SK-N-SH (cell line): Measurements from ENCODE around the gene TMEM143. TPM values are rescaled to one million over a fixed set of nuclear protein-coding genes. Genes with fewer than 3 reads are reported as not detected.

ENCODE experiments used
- CTCF ChIA-PET: fragments of 300-600, 350-600 bp; formaldehyde crosslinking; extraction: SDS; loops from one replicate; lab custom pipeline; 2021; lab: Yijun Ruan, JAX
- POLR2A ChIA-PET: fragments of 350-600 bp; sonication (Branson Sonifier 250); formaldehyde crosslinking; extraction: SDS; loops from one replicate; lab custom pipeline; 2020; ENCODE audit warnings: antibody characterized with exemption, inconsistent platforms; lab: Yijun Ruan, JAX
- DNase-seq: peaks from one replicate; pipeline ENCODE4 v3.0.0; 2012
- H2AFZ ChIP-seq: fragments of 200-600 bp; sonication (generic); 2 replicates; pipeline ENCODE4 v1.8.1; 2016; ENCODE audit warnings: antibody characterized with exemption, mild to moderate bottlenecking, low read depth
- H3F3A ChIP-seq: fragments of 200-600 bp; sonication (generic); replicated peaks from 2 replicates; pipeline ENCODE3; 2016; ENCODE audit warnings: antibody characterized with exemption, mild to moderate bottlenecking; ENCODE audit not compliant: insufficient read depth
- H3K27ac ChIP-seq, 2 experiments: fragments of 200-500 bp in 1 of 2; fragments of 200-600 bp in 1 of 2; sonication (Bioruptor generic) in 1 of 2; sonication (generic), shearing (Covaris generic) in 1 of 2; 2 replicates each; pipeline versions ENCODE4 v1.5.1 to v1.6.1; 2014 to 2016; ENCODE audit warnings: low read depth in 2 of 2, inconsistent platforms in 1 of 2, low read length in 1 of 2, mild to moderate bottlenecking in 1 of 2, mixed read lengths in 1 of 2
- H3K27me3 ChIP-seq: fragments of 200-600 bp; sonication (generic), shearing (Covaris generic); 2 replicates; pipeline ENCODE4 v1.6.1; 2016; ENCODE audit warnings: mixed run types; ENCODE audit not compliant: insufficient read depth
- H3K36me3 ChIP-seq, 2 experiments: fragments of 200-500 bp in 1 of 2; fragments of 200-600 bp in 1 of 2; sonication (Bioruptor generic) in 1 of 2; sonication (generic) in 1 of 2; replicated peaks in 1 of 2; 2 replicates each; pipeline versions ENCODE3 to v1.5.1; 2014 to 2016; ENCODE audit warnings: low read length in 1 of 2, mild to moderate bottlenecking in 1 of 2; ENCODE audit not compliant: insufficient read depth in 2 of 2, control insufficient read depth in 1 of 2
- H3K4me1 ChIP-seq, 2 experiments: fragments of 200-500 bp in 1 of 2; fragments of 200-600 bp in 1 of 2; sonication (Bioruptor generic) in 1 of 2; sonication (generic), shearing (Covaris generic) in 1 of 2; 2 replicates each; pipeline versions ENCODE4 v1.5.1 to v1.6.1; 2014 to 2016; ENCODE audit warnings: low read depth in 1 of 2, low read length in 1 of 2, mixed run types in 1 of 2; ENCODE audit not compliant: insufficient read depth in 2 of 2, control insufficient read depth in 1 of 2
- H3K4me2 ChIP-seq: fragments of 200-600 bp; sonication (generic), shearing (Covaris generic); 2 replicates; pipeline ENCODE4 v1.6.1; 2017; ENCODE audit warnings: mixed run types
- H3K4me3 ChIP-seq, 2 experiments: fragments of 200-500 bp in 1 of 2; fragments of 200-600 bp in 1 of 2; sonication (Bioruptor generic) in 1 of 2; sonication (generic), shearing (Covaris generic) in 1 of 2; 2 replicates each; pipeline versions ENCODE4 v1.5.1 to v1.8.1; 2014 to 2016; ENCODE audit warnings: low read depth in 2 of 2, inconsistent platforms in 1 of 2, low read length in 1 of 2, mild to moderate bottlenecking in 1 of 2, mixed read lengths in 1 of 2, moderate library complexity in 1 of 2
- H3K79me2 ChIP-seq: fragments of 200-600 bp; sonication (generic); 2 replicates; pipeline ENCODE4 v1.8.1; 2017; ENCODE audit warnings: mild to moderate bottlenecking; ENCODE audit not compliant: insufficient read depth
- H3K9ac ChIP-seq: fragments of 200-600 bp; sonication (generic); 2 replicates; pipeline ENCODE4 v1.6.1; 2017; ENCODE audit warnings: mixed run types
- H3K9me2 ChIP-seq: fragments of 200-600 bp; sonication (generic); 2 replicates; pipeline ENCODE4 v1.6.1; 2017; ENCODE audit warnings: mixed run types
- H3K9me3 ChIP-seq: fragments of 200-600 bp; sonication (generic); 2 replicates; pipeline ENCODE4 v1.6.1; 2017; ENCODE audit warnings: mixed run types, mild to moderate bottlenecking, moderate library complexity
- H4K20me1 ChIP-seq: fragments of 200-600 bp; sonication (generic); 2 replicates; pipeline ENCODE4 v1.6.1; 2017; ENCODE audit warnings: mild to moderate bottlenecking, mixed run types; ENCODE audit not compliant: insufficient read depth
- CHD2 ChIP-seq: fragments of 150-350 bp; IDR thresholded peaks from 2 replicates; pipeline ENCODE4 v1.6.1; 2018; ENCODE audit warnings: low read length; ENCODE audit not compliant: partially characterized antibody
- ELF1 ChIP-seq: IDR thresholded peaks from 2 replicates; pipeline ENCODE4 v1.4.0; 2012
- EZH2phosphoT487 ChIP-seq: fragments of 200-600 bp; sonication (generic); IDR thresholded peaks from 2 replicates; pipeline ENCODE4 v1.6.1; 2017; ENCODE audit warnings: low read depth, mixed run types, mild to moderate bottlenecking, antibody characterized with exemption, moderate library complexity, borderline replicate concordance
- FOSL2 ChIP-seq: IDR thresholded peaks from 2 replicates; pipeline ENCODE4 v1.4.0; 2012; ENCODE audit warnings: low read depth, mild to moderate bottlenecking, moderate library complexity, borderline replicate concordance
- FOXM1 ChIP-seq: IDR thresholded peaks from 2 replicates; pipeline ENCODE4 v1.4.0; 2012; ENCODE audit warnings: low read depth, mild to moderate bottlenecking
- JUND ChIP-seq: IDR thresholded peaks from 2 replicates; pipeline ENCODE4 v1.4.0; 2012
- MEF2A ChIP-seq: IDR thresholded peaks from 2 replicates; pipeline ENCODE4 v1.4.0; 2012; ENCODE audit warnings: low read depth, borderline replicate concordance
- MXI1 ChIP-seq: IDR thresholded peaks from 2 replicates; pipeline ENCODE4 v1.6.1; 2012; ENCODE audit warnings: mild to moderate bottlenecking, low read depth, low read length, improper control_type of control experiment
- NFIC ChIP-seq: IDR thresholded peaks from 2 replicates; pipeline ENCODE4 v1.4.0; 2012; ENCODE audit warnings: borderline replicate concordance
- NRF1 ChIP-seq: IDR thresholded peaks from 2 replicates; pipeline ENCODE4 v1.6.1; 2012; ENCODE audit warnings: low read depth, mild to moderate bottlenecking, low read length
- RAD21 ChIP-seq: IDR thresholded peaks from 2 replicates; pipeline ENCODE4 v1.6.1; 2012; ENCODE audit warnings: mild to moderate bottlenecking, low read length
- RCOR1 ChIP-seq: fragments of 150-350 bp; IDR thresholded peaks from 2 replicates; pipeline ENCODE4 v1.6.1; 2017; ENCODE audit warnings: antibody characterized with exemption, low read length
- SMC3 ChIP-seq: IDR thresholded peaks from 2 replicates; pipeline ENCODE4 v1.6.1; 2012; ENCODE audit warnings: low read depth, low read length, improper control_type of control experiment
- YY1 ChIP-seq: IDR thresholded peaks from 2 replicates; pipeline ENCODE4 v1.4.0; 2012; ENCODE audit warnings: low read depth, mild to moderate bottlenecking
- WGBS: methylation state at CpG from one replicate; pipeline ENCODE4 v1.1.6; 2017; ENCODE audit warnings: low lambda C conversion rate; 5-methylcytosine and 5-hydroxymethylcytosine counted together
- polyA plus RNA-seq, 3 experiments: library from polyadenylated mRNA; depleted of rRNA; stranded (reverse); fragments of >200 nt; gene quantifications; 2 replicates each; pipeline ENCODE4 v1.2.3, GENCODE V29; 2012
- TF ChIP-seq, protein P1 (sequence below): IDR thresholded peaks from 2 replicates; pipeline ENCODE4 v1.4.0; 2012; ENCODE audit warnings: low read depth, borderline replicate concordance
- TF ChIP-seq, protein P2 (sequence below): fragments of 200-600 bp; sonication (generic); IDR thresholded peaks from 2 replicates; pipeline ENCODE4 v1.6.1; 2017; ENCODE audit warnings: antibody characterized with exemption, mild to moderate bottlenecking, moderate library complexity
- TF ChIP-seq, protein P3 (sequence below): IDR thresholded peaks from 2 replicates; pipeline ENCODE4 v1.6.1; 2012; ENCODE audit warnings: mild to moderate bottlenecking, low read depth, low read length, moderate library complexity

TMEM143 gene
- polyA plus RNA-seq, 1 of the 3 experiments (the other 2 are of a cell fraction) = 21.9 TPM

DNA sequence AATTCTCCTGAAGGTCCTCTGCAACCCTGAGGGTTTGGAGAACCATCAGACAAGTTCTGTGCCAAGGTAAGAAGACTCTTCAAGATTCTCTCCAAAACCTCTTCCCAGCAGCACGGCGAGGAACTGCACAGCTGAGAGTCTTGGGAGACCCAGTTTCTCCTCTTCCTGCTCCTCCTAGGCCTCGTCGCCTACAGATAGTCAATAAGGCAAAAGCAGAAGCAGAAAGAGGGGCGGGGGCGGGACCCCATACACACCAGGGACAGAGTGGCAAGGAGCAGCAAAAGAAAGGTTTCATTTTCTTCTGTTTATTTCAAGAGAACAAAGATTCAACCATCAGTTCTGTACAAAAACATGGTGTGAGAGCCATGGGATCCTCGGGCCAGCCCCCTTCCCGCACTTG lies 18.5 kb upstream of the TMEM143 start:
- no peak overlapping the region for H2AFZ ChIP-seq
- peaks cover 30 to 49% of the 10 kb centered on the region in 2 experiments for H3K36me3 ChIP-seq
- no peak overlapping the region for H3K4me3 ChIP-seq
- no peaks in the 10 kb centered on the region for H4K20me1 ChIP-seq
- no peaks in the 10 kb centered on the region for H3K27me3 ChIP-seq
- DNase-seq = no peak
- H3K79me2 ChIP-seq = peaks cover 16% of the 10 kb centered on the region; the same call in 1 of the 2 replicates
- no peaks in the 10 kb centered on the region for H3K9me3 ChIP-seq
- H3K4me2 ChIP-seq = no peak overlapping the region
- no peaks in the 10 kb centered on the region for H3K4me1 ChIP-seq
- H3K9ac ChIP-seq = no peak overlapping the region
- TF ChIP-seq RAD21 (no peak), RCOR1 (no peak), YY1 (no peak), JUND (no peak), MXI1 (no peak), ELF1 (no peak), FOXM1 (no peak), FOSL2 (no peak), EZH2phosphoT487 (no peak), SMC3 (no peak), CHD2 (no peak), MEF2A (no peak), NFIC (no peak), NRF1 (no peak)
- TF ChIP-seq, protein P1, sequence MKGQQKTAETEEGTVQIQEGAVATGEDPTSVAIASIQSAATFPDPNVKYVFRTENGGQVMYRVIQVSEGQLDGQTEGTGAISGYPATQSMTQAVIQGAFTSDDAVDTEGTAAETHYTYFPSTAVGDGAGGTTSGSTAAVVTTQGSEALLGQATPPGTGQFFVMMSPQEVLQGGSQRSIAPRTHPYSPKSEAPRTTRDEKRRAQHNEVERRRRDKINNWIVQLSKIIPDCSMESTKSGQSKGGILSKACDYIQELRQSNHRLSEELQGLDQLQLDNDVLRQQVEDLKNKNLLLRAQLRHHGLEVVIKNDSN = no peak
- TF ChIP-seq, protein P2, sequence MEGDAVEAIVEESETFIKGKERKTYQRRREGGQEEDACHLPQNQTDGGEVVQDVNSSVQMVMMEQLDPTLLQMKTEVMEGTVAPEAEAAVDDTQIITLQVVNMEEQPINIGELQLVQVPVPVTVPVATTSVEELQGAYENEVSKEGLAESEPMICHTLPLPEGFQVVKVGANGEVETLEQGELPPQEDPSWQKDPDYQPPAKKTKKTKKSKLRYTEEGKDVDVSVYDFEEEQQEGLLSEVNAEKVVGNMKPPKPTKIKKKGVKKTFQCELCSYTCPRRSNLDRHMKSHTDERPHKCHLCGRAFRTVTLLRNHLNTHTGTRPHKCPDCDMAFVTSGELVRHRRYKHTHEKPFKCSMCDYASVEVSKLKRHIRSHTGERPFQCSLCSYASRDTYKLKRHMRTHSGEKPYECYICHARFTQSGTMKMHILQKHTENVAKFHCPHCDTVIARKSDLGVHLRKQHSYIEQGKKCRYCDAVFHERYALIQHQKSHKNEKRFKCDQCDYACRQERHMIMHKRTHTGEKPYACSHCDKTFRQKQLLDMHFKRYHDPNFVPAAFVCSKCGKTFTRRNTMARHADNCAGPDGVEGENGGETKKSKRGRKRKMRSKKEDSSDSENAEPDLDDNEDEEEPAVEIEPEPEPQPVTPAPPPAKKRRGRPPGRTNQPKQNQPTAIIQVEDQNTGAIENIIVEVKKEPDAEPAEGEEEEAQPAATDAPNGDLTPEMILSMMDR = no peak
- TF ChIP-seq, protein P3, sequence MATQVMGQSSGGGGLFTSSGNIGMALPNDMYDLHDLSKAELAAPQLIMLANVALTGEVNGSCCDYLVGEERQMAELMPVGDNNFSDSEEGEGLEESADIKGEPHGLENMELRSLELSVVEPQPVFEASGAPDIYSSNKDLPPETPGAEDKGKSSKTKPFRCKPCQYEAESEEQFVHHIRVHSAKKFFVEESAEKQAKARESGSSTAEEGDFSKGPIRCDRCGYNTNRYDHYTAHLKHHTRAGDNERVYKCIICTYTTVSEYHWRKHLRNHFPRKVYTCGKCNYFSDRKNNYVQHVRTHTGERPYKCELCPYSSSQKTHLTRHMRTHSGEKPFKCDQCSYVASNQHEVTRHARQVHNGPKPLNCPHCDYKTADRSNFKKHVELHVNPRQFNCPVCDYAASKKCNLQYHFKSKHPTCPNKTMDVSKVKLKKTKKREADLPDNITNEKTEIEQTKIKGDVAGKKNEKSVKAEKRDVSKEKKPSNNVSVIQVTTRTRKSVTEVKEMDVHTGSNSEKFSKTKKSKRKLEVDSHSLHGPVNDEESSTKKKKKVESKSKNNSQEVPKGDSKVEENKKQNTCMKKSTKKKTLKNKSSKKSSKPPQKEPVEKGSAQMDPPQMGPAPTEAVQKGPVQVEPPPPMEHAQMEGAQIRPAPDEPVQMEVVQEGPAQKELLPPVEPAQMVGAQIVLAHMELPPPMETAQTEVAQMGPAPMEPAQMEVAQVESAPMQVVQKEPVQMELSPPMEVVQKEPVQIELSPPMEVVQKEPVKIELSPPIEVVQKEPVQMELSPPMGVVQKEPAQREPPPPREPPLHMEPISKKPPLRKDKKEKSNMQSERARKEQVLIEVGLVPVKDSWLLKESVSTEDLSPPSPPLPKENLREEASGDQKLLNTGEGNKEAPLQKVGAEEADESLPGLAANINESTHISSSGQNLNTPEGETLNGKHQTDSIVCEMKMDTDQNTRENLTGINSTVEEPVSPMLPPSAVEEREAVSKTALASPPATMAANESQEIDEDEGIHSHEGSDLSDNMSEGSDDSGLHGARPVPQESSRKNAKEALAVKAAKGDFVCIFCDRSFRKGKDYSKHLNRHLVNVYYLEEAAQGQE = no peak
- ChIA-PET CTCF (interaction anchor here (4.4 kb wide), 1 partner anchor 8 kb away, joined by 26 read pairs; the partner anchor contains the start of gene KDELR1), POLR2A (no interaction called here)
- no peaks in the 10 kb centered on the region for H3K9me2 ChIP-seq
- H3F3A ChIP-seq = peaks cover 16% of the 10 kb centered on the region
- H3K27ac ChIP-seq = no peak overlapping the region
- WGBS = 92% methylated on average over 8 of the region's 8 CpGs
